Right ventricle myocardium superior (tissue), 1 donor: ENCODE results near the gene SMC3. TPM values are rescaled to one million over a fixed set of nuclear protein-coding genes. Genes with fewer than 3 reads are reported as not detected.
"Not testable (repeated sequence)": the region's sequence is repeated elsewhere in the genome, so short reads cannot be mapped to it uniquely, and the experiment has no call there.

Experiments used
- ATAC-seq: fragments of 200-7000 bp; cut with Tn5 transposase; one replicate; pipeline ENCODE4 v1.9.1; 2020; ENCODE audit warnings: mild to moderate bottlenecking; ENCODE audit not compliant: poor library complexity
- DNase-seq: peaks from one replicate; pipeline ENCODE4 v3.0.0-alpha.2; 2020
- intact Hi-C: fragments of 100-400 bp; cut with DNase I; formaldehyde crosslinking; loops from one replicate; pipeline ENCODE4 v1.11.2; 2022
- total RNA-seq: library from RNA; stranded (reverse); fragmentation: NEBNext Ultra II Directional; extraction: Animal tissue kit (Norgen Biotek cat#: 25700); gene quantifications from one replicate; pipeline ENCODE4 v1.2.1, GENCODE V29; 2021
- donor health status: DM: no; HTN: yes; CAD: no; lungs with severe emphysema.

SMC3 gene
- total RNA-seq, 1 donor from 2014 or later, result 20.3 TPM

DNA sequence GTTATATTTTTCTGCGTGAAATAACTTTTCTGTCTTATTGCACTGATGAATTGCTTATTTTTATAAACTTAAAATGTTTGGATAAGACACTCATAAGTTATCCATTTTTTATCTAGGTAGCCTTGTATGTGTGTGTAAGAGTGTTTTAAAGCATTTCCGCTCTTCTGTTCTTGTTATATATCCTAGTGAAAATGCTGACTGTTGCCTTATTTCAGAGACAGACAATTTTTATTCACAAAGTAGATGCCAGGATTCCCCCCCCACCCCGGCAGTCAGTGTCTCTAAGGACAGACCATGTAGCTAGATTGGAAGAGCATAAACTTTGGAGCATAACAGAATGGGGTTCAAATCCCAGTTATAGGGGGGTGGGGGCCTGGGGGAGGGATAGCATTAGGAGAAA is 1.6 kb downstream of the SMC3 start:
- no peak for ATAC-seq
- intact Hi-C loops, result no loop called here
- no peak for DNase-seq

DNA sequence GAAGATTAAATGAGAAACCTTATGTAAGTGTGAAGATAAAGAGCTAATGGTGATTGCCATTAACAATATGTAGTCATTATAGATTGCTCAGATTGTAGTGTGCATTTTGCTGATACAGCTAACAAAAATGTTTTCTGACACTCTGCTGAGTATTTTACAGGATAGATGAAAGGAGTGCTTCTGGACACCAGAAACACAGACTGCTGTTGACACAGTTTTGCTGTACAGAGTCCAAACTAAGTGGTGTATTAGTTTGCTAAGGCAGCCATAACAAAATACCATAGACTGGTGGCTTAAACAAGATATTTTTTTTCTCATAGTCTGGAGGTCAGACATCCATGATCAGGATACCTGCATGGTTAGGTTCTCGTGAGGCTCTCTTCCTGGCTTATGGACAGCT is 2.2 kb downstream of the SMC3 start:
- ATAC-seq (no peak), DNase-seq (no peak)
- intact Hi-C loops, result no loop called here

DNA sequence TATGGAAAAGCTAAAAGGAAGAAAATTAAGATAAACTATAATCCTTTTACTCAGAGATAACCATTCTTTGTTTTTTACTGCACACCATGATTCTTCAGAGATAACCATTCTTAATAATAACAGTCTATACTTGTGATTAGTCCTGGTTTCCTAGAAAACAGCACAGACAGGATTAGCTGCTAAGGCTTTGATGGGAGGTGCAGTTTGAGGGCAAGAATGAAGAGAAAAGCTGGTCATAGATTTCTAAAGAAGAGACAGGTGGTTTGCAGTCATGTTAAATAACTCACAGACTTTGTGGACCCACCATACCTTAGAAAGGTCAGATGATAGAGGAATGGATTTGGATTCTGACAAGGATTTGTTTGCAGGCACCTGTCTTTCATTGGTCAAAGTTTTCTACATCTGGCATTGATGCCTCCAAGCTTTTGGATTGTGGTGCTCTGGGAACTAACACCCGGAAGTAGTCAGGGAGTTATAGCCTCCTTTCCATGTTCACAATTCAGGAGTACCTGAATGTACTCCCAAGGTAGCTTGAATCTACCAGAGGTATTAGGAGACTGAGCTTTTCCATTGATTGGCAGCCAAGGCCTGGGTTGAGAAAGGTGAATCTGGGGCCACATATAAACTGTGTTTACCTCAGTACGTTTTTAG is 3.7 kb downstream of the SMC3 start:
- ATAC-seq (no peak), DNase-seq (no peak)
- intact Hi-C loops, result no loop called here

- DNase-seq, result no peak
- intact Hi-C loops, result no loop called here
- ATAC-seq, result no peak
These were observed 5.4 kb downstream of the SMC3 start for GRCh38 chr10:110572862-110573261.

DNA sequence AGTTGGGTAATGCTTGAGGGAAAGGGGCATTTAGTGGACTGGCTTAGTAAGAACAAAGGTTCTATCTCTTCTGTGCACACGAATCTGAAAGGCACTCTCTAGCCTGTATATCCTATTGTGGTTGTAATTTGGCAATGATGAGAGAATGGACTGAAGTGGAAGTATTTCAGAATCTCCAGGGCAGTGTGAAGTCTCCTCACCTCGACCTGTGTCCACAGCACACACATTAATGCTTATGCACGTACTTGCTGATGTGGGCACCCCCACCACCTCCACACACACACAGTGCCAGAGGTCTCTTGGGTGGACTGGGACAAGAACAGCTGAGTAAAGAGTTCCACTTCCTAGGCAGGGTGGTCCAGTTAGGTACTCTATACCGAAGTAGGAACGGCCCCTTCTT is 6.9 kb downstream of the SMC3 start:
- peak; percentile 73 for ATAC-seq
- intact Hi-C loops, result no loop called here
- no peak for DNase-seq

- DNase-seq, result no peak
These were observed 8.7 kb downstream of the SMC3 start for GRCh38 chr10:110576220-110576619.

GRCh38 chr10:110577056-110577455 is 9.6 kb downstream of the SMC3 start:
- intact Hi-C loops, result no loop called here
- ATAC-seq (no peak), DNase-seq (no peak)

More at GRCh38 chr10:110576220-110576619, 8.7 kb downstream of the SMC3 start:
- no peak for ATAC-seq
- intact Hi-C loops, result no loop called here

DNA sequence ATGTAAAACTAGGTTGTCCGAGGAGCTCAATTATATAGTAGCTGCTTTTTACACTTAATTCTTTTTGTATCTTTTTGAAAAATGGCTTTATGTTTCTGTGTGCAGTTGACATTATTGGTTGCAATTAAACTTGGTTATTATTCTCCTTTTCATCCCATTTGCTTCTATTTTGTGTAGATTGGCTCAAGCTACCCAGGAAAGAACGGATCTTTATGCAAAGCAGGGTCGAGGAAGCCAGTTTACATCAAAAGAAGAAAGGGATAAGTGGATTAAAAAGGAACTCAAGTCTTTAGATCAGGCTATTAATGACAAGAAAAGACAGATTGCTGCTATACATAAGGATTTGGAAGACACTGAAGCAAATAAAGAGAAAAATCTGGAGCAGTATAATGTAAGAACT is 16.5 kb downstream of the SMC3 start:
- ATAC-seq (no peak), DNase-seq (no peak)
- intact Hi-C loops, result no loop called here

DNA sequence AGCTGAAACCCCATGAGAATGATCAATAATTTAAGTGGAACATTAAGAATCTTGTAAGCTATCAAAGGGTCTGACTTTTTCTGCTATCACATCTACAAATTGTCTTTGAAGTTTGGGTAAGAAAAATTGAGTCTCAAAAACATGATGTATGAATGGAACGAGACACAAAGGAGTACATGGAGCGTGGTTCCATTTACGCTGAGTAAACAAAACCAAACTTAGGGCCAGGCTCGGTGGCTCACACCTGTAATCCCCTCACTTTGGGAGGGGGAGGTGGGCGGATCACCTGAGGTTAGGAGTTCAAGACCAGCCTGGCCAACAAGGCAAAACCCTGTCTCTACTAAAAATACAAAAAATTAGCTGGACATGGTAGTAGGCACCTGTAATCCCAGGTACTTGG is 24.3 kb downstream of the SMC3 start:
- DNase-seq (no peak), ATAC-seq (no peak)
- intact Hi-C loops, result loop anchor here (10.0 kb wide), 1 partner anchor 303 kb away; no protein-coding TSS in a partner anchor

GRCh38 chr10:110597476-110597875 is 30.0 kb downstream of the SMC3 start:
- ATAC-seq (no peak), DNase-seq (no peak)
- intact Hi-C loops, result loop anchor here (10.0 kb wide), 1 partner anchor 297 kb away; no protein-coding TSS in a partner anchor

DNA sequence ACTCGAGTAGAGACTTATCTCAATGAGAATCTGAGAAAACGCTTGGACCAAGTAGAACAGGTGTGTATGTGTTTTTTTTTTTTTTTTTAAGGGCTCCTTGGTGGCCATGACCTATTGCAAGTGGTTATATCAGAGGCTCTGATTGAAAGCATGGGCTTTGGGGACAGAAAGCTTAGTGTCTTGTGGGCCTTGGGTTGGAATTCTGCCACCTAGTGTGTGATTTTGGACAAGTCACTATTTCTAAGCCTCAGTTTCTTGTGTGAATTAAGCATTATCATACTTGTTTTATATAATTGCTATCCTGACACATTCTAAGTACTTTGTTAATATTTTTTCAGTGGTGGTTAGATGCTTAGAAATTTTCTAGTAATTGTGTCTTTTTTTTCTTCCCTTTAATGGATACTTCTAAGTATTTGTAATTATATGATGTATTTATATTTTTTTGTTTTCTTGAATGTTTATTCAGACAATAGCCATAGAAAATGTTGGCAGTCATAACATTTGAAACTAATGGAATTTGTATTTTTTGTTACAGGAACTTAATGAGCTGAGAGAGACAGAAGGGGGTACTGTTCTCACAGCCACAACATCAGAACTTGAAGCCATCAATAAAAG is 33.1 kb downstream of the SMC3 start:
- ATAC-seq (no peak), DNase-seq (no peak)
- intact Hi-C loops, result no loop called here

DNA sequence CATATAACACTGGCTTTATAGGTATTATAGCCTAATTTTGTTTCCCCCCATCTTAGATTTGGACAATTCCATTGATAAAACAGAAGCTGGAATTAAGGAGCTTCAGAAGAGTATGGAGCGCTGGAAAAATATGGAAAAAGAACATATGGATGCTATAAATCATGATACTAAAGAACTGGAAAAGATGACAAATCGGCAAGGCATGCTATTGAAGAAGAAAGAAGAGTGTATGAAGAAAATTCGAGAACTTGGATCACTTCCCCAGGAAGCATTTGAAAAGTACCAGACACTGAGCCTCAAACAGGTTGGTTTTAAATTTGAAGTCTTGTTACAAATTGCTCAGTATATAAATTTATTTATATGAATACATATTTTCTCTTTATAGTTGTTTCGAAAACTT is 34.1 kb downstream of the SMC3 start:
- DNase-seq, result no peak
- intact Hi-C loops, result no loop called here
- no peak for ATAC-seq

DNA sequence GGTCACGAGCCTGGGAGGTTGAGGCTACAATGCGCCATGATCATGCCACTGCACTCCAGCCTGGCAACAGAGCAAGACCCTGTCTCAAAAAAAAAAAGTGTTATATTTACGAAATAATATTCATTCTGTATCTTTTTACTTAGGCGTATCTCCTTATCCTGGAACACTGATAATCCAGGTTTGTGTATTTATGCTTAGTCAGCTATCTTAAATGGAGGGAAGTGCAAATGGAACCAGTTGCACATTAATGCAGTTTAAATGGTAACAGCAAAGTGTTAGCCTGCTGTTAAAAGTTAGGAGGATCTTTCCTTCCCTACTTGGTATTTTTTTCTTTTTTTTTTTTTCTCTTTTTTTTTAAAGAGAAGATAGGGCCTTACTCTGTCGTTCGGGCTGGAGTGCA is 40.6 kb downstream of the SMC3 start:
- no peak for ATAC-seq
- intact Hi-C loops, result no loop called here
- no peak for DNase-seq

DNA sequence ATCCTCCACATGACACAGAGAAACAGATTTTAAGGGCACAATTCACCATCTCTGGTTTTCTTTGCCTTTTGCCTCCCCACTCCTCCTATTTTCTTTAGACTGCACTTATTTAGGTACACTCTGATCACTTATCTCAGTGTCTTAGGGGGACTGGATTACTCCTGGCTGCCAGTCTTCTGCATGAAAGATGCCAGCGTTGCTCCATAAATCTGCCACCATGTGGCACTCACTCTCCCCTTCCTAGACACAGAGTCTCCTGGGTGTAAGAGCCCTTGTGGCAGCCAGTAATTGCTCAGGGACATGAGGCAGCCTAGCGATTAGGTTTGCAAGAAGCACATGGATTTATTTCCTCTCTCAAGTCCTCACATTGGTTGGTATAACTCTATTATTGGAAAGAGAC is 42.1 kb downstream of the SMC3 start:
- DNase-seq (no peak), ATAC-seq (peak; percentile 88)
- intact Hi-C loops, result no loop called here

GRCh38 chr10:110610308-110610774 is 42.8 kb downstream of the SMC3 start:
- DNase-seq (no peak), ATAC-seq (peak; percentile 75)
- intact Hi-C loops, result no loop called here

GRCh38 chr10:110610781-110611180 is 43.3 kb downstream of the SMC3 start:
- DNase-seq, ATAC-seq, intact Hi-C loops: not testable (repeated sequence)

GRCh38 chr10:110612087-110612486 is 44.6 kb downstream of the SMC3 start:
- intact Hi-C loops, result no loop called here
- DNase-seq (no peak), ATAC-seq (no peak)

DNA sequence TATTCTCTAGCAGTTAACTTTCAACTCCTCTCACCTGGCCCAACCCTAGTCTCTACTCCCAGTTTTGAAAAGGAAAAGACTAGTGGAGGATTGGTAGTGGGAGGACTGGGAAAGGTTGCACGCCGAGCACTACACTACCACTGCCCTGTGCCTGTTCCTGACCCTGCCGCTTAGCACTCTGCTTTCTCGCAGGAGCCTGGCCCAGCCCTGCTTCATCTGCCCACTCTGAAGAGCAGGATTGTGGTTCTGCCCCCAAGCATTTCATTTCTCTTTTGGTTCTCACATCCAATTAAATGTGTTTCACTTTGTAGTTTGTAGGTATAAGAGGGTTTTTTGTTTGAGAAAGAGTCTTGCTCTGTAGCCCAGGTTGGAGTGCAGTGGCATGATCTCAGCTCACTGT is 45.1 kb downstream of the SMC3 start:
- intact Hi-C loops, result no loop called here
- DNase-seq (no peak), ATAC-seq (no peak)

DNA sequence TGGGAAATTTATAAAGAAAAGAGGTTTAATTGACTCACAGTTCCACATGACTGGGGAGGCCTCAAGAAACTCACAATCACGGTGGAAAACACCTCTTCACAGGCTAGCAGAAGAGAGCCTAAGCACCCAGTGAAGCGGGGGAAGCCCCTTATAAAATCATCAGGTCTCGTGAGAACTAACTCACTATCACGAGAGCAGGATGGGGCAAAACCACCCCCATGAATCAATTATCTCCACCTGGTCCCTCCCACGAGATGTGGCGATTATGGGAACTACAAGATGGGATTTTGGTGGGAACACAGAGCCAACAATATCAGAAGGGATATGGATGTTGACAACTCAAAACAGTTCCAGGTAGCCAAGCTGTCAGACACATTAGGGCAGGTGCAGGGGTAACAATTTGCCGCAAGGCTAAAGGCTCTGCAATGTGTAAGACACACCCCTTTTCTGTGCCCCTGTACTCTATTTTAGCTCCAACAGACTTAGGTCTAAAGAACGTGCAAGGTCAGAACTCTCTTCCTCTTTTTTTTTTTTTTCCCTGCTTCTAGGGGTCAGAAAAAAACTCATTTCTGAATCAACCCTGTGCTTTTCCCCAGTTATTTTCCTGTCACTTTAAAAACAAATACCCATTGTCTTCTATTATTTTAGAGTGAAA is 46.0 kb downstream of the SMC3 start:
- no peak for ATAC-seq
- intact Hi-C loops, result no loop called here
- DNase-seq, result no peak

- intact Hi-C loops, result no loop called here
- no peak for ATAC-seq
- no peak for DNase-seq
These were observed 46.6 kb downstream of the SMC3 start for GRCh38 chr10:110613996-110614495.
